Activated naive CD8-positive, alpha-beta T cell treated with anti-CD3 and anti-CD28 coated beads, Interleukin-2, amount 50 U/mL, for 16 hours (primary cell): Measurements from ENCODE around the gene TFEB.

ENCODE experiments used
- DNase-seq: peaks from one replicate; pipeline ENCODE4 v3.0.0-alpha.2; 2020; ENCODE audit warnings: low read depth, low spot score

Gene TFEB

DNA sequence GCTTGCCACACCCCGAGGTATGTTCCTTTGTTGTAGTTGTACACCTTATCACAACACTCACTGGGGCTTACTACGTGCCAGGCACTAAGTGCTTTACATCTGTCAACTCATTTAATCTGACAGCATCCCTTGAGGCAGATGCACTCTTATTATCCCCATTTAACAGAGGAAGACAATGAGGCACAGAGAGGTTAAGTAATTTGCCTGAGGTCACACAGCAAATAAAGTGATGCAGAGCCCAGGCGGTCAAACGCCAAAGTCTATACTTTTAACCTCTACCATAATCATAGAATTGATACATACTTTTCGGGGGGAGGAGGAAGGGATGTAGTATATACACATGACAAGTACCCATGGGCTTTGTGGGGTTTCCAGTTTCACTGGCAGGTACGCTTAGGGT, 59.4 kb downstream of the TFEB start:
- no peak for DNase-seq

DNA sequence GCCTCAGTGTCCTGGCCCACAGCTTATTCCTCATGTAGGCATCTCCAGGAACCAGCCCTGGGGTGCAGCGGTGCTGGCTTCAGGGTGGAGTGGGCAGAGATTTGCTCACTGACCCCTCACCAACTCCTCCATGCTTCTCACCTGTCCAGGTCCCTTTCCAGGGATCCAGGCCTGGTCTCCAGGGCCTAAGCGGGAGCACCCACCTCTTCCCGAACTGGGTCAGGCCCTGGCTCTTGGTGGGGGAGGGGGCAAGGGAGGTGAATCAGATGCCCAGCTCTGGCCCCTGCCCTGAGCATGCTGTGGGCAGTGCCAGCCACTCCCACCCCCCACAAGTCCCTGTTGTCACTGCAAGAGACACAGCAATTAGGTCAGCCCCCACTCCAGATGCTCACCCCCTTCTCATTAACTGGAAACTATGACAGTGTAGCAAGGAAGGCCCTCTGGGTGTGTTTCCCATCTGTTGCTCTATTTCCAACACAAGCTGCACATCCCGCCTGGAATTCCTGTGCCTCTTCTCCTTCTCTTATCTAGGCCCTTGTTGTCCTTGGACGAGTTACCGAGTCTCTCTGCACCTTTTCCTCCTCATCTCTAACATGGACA, 60.1 kb downstream of the TFEB start:
- DNase-seq, result no peak

DNA sequence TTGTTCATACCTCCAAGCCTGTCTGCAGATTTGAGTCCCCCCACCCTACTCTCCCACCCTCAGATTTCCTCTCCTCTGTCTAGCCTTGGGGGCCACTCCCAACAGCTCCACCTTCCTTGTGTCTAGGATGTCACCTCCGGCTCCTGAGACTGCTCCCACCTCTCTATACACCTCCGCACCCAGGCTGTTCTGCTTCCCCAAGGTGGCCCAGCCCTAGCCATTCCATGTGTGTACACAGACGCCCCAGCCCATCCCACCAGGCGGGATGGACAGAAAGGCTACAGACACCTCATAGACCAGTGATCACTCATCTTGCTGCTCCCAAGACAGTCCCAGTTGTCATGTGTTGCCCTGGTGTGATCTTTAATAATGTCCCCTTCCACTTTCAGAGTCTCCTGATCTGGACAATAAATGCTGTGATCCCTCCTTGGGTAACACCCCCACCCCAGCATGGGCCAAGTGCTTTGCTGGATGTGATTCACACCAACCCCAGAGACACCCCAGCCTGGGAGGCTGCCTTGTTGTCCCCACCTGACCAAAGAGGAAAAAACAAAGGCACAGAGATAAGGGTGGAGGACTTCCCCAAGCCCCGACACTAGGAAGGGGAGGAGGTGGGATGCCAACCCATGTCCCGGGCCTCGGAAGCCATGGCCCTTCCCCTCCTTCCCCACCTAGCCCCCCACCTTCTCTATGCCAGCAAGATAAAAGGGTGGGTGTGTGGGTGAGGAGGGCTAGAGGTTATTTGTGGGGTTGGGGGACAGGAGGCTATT, 61.0 kb downstream of the TFEB start:
- no peak for DNase-seq

DNA sequence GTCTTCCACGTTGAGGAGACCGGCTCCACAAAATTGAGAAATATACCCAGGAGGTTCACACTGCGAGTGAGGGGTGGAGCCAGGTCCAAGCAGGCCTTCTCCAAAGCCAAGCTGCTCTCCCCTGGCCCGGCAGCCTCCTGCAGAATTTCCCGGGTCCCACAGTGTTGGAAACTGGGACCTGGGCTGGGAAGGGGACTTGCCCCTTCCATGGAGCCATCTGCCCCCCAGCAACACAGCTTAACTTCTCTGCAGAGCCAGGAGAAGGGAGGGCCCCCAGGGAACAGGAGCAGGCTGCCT, 61.8 kb downstream of the TFEB start:
- DNase-seq, result no peak

DNA sequence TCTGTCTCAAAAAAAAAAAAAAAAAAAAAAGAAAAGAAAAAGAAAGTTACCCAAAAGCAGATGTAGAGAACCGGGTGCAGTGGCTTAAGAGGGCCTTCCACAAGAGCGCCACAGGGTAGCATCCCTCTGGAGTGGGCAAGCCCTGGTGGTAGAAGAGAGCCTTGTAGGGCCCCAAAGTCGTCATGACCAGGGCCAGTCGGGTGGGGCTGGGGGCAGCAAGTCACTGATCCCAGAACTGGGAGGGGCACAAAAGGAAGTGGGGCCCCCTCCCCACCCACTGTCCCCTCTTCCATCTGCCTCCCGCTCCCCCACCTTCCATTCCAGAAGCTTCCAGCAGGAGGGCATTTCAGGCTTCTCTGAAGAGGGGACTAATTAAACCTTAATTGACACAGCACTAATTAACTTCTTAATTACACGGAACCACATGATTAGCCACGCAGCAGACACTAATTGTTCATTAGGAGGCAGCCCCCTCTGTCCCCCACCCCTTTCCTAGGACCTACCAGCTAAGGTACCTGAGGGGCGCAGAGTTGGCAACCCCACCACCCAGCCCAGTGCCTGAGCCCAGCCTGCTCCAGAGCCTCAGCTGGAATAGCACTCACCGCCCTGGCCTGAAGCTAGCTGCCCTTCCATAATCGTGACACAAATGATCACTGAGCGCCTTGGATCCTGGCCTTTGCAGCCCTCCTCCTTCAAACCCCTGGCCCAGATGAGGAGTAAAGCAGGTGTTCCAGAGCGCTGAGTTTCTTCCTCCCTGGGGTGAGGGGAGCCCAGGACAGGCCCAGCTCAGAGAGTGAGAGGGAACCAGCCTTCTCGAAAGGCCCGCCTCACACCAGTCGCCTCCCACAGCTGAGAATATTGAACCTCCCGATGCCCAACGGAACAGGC, 62.3 kb downstream of the TFEB start:
- no peak for DNase-seq

DNA sequence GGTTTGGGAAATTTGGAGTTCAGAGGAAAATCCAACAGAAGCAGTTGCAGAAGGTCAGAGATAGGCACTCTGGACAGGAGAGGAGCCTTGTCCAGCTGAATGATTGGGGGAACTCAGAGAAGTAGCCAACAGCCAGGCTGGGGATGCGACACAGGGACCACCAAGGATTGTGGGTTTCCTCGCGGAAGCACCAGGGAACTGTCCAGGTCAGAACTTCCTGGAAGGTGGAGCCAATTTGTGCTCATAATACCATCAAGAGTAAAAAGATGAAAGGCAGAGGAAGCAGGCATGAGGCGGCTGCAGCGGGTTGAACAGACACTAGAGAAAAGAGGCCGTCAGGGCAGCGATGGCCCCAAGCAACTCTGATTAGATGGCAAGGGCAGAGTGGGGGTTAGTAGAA, 63.4 kb downstream of the TFEB start:
- DNase-seq, result no peak

DNA sequence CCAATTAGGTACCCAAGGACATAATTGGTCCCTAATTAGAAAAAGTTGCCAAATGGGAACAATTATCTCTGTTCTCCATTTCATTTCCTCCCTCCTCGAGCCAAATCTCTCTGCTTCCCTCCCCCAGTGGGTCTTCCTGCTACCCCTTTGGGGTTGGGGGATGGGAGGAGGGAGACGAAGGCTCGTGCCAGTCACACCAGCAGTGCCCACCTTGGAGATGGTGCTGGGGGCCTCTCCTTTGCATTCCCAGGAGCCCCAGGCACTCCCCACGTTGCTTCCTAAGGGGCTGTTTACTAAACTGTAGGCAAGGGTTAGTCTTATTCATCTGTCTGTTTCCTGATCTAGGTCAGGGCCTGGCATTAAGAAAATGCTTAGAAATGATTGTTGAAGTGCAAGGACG, 64.0 kb downstream of the TFEB start:
- DNase-seq, result no peak

DNA sequence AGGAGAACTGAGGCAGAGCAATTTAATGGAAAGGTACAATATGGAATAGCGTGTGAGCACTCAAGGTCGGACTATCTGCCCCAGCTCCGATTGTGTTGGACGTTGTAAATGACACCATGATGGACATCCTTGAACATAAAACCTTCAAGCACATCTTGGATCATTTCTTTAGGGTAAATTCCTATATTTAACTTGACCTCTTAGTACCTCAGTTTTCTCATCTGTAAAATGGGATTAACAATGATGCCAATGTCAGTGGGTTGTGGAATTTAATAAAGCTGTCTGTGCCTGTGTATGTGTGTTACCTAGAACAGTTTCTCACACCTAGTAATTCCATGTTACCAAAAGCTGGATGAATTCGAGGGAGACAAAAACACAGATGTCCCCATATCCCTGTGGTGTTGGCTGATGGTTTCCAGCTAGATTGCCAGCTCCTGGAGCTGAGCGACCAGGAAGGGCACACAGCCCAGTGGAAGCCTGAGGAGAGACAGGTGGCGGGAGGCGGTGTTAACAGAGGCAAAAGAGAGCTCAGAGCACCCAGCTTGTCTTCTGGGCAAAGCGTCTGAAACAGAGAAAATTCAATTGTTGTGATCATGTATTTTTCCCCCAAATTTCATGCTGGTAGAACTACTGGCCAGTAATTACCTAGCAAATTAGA, 64.6 kb downstream of the TFEB start:
- no peak for DNase-seq

DNA sequence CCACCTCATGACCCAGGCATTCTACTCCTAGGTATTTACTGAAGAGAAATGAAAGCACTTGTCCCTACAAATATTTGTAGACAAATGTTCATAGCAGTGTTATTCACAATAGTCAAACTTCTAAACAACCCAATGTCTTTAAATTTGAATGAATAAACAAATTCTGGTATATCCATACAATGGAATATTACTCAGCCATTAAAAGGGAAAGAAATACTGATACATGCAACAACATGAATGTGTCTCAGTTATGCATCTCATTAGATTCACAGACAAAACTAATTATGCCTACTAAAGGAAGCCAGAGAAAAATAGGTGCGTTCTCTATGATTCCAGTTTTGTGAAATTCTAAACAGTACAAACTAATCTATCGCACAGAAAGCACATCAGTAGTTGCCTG, 66.4 kb downstream of the TFEB start:
- no peak for DNase-seq

DNA sequence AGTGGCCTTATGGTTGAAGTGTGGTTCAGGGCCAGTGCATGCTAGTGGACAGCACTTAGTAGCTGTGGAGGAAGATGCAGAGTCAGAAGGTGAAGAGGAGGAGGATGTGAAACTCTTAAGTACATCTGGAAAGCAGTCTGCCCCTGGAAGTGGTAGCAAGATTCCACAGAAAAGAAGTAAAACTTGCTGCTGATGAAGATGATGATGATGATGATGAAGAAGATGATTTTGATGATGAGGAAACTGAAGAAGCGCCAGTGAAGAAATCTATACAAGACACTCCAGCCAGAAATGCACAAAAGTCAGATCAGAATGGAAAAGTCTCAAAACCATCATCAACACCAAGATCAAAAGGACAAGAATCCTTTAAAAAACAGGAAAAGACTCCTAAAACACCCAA, 68.2 kb downstream of the TFEB start:
- no peak for DNase-seq

DNA sequence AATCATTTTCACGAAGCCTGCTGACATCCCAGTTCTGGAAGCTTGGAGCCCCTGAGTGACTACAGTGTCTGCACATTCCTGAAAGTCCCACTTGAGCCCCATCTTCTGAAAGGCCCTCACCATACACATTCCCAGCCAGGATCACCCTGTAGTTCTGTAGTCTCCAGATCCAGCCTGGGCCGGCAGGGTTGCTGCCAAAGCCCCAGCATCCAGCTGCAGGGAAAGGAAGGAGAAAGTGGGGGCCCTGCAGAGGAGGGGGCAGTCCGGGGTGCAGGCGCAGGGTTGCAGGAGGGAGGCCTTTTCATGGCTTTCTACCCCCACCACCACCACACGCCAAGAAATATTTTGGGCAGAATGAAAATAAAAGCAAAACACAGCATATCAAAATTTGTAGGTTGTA, 71.1 kb downstream of the TFEB start:
- no peak for DNase-seq

DNA sequence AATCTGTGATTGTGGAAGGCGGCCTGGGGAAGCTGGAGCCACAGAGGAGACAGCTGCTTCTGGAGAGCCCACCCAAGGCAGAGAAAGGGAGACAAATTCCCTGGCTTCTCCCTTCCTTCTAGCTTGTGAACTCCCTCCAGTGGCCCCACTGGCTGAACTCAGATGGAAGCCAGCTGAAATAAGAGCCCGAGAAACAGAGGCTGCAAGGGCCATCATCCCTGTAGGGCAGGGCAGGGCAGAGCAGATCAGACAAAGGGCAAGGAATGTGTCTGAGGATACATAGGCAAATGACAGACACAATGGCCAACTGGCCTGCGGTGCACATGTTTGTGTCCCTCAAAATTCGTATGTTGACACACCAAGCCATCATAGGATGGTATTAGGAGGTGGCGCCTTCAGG, 71.8 kb downstream of the TFEB start:
- no peak for DNase-seq

DNA sequence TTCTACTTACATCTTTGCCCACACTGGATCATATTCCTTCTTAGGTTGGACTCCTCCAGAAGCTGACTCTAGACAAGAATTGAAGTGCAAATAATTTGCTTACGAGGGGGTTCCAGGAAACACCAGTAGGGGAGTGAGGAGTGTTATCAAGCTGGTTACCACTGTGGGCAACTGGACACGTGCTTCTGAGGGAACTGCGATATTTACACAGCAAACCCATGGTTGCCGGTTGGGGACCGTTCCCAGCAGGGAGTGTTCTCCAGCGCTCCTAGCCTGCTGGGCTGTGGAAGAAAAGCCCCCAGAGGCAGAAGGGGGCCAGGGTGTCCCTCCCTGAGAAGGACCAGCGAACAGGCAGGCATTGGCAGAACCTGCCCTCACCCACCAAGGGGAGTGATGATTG, 75.5 kb downstream of the TFEB start:
- DNase-seq, result no peak

DNA sequence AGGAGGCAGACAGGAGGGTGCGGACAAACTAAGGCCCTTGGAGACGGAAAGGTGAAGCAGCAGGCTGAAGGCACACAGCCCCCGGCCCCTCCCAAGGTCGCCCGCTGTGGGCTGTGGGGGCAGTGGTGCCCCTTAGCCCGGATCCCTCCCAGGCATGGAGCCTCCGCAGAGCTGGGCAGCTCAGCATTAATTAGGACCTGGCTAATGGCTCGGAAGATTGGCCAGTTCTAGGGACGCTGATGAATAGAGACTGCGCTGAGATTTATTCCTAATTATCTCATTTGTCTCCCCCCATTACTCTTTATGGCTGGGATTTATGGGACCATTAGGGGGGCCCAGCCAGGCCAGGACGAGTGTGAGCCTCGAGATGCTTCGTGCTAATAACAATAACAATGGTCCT, 76.8 kb downstream of the TFEB start:
- no peak for DNase-seq

DNA sequence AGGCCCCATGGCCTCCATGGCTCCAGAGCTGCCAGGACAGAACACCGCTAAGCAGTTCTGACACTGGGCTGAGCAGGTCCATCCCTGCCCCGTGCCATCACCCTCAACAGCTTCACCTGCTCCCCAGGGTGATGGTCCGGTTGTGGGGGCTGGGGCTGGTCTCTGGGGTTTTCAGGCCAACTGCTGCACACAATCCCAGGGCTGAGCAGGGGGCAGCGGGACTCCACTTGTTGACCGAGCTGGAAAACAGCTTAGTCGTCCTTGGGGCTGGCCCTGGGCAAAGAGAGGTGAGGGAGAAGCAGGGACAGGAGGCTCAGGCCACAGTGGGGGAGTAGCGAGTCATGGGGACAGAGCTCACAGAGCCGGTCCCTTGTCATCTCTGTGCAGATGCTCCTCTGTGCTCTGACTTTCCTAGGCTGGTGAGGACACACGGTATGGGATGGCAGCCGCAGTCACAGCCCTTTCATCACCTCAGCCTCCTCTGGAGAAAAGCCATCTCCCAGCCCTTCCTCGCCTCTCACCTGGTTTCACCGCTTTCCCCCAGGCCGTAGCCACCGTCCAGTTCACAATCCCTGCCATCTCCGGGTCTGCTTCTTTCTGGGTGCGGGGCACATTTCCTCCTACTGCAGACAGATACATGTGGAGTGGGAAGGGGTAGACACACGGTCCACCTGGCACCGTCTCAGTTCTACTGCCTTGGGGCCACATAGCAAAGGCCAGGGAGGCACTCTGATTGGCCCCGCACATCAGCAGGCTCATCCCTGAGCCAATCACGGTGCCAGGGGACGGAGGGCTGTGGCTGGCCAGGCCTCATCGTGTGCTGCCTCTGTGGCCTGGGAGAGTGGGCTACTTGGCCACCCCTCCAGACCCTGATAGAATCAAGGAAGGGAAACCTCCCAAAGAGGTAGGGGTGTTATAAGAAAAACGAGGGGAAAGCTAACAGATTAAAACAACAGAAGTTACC, 78.0 kb downstream of the TFEB start:
- no peak for DNase-seq

DNA sequence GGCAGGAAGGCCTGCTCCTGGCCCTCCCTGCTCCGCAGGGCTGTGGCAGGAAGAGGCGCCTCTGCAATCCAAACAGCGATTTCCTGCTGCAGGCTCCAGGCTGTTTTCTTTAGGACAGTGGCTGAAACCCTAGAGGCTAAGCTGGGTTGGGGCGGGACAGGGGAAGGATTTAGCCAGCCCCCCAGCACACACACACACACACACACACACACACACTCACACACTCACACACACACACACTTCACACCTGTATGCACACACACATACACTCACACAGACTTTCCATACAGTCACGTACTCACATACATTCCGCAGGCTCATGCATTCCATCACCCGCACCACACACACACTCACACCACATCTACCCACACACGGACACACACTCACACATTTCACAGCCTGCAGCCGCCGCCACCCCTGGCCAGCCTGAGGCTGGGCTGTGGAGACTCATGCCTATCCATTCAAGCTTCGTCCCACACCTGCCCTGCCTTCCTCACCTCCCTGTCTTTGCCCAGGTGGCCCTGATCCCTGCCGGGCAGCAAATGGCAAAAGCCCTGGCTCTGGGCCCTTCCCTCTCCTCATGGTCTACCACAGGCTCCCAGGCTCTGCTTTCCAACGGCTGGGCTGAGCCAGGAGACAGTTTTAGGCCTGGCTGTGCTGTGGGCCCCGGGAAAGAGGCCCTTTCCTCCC, 79.3 kb downstream of the TFEB start:
- no peak for DNase-seq

DNA sequence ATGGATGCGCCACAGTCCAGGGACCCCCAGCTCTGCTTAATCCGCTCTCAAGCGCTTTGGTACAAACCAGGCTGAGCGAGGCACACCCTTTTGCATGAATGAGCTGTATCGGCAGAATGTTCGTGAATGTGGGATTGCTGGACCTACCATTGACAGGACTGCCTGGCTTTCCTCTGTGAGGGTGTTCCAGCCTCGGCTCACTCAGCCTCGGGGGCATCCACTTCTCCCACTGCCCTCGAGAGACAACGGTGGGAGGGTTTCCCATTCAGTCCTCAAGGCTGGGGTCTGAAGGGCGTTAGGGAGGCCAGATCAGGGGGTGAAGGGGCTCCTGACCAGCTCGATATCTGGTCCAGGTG, 79.8 kb downstream of the TFEB start:
- DNase-seq, result no peak

DNA sequence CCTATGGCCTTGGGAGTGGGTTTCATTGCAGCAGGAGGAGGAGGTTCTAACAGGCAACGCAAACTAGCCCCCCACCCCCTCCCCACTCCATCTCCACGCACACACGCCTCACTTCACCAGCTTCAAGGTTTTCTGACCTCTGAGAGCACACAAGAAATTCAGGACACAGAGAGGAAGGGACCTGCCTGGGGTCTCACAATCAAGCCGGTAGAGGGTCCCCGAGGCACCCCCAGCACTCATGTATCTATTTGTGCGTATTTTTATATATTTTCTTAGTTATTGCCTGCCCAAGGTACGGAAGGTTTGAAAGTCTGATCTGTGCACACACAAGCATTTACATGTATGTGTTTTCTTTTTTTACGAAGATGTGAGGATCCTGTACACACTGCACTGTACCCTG, 80.2 kb downstream of the TFEB start:
- DNase-seq, result no peak

DNA sequence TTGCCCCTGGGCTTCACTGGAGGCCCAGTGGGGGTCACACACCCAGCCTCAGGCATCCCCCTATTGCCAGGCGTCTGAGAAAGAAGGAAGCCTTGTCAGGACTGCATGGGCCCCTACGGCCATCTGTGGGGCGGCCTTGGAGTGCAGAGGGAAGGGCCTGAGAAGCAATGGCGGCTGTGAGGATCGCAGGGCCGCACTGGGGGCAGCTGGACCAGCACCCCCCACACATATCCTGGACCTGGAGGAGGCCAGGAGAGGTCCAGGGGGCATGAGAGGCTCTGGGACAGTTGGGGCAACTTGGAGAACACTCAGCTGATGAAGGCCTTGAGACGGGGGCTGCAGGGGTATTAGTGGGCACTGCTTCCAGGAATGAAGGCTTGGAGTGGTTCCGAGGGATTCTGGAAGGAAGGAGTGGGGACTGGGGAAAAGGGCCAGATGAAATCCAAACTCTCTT, 80.7 kb downstream of the TFEB start:
- DNase-seq, result no peak

DNA sequence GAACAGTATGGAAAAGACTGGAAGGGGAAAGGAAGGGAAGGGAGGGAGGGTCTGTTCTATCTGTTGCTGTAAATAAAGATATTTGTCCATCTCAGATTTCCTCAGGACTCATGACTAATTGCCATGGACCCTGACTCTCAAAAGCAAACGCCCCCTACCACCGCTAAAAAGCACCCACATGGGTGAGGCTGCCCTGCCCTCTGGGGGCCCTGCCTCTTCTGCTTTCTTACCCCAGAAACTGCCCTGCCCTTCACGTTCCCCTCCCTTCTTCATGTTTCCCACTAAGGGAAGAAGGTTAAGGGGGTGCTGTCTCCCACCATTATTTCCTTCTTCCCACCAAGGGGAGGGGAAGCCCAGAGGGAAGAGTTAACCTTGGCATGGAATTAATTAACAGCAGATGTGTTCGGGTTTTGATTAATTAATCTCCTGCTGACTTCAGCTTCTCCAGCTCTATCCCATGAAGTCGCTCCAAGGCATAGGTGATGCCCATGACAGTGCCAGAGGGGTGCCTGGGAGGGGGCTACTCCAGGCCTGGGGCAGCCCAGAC, 81.2 kb downstream of the TFEB start:
- no peak for DNase-seq
